ENCODE results near the gene BABAM2.

Gene BABAM2

GRCh38 chr2:28209864-28210263 lies 319.3 kb downstream of the BABAM2 start (continued):
- TF ChIP-seq PRDM1 (tag by site-specific recombination; IDR thresholded peaks at IDR 0.05) (no peak), ZNF221 (tag by site-specific recombination; IDR thresholded peaks at IDR 0.05; ENCODE audit: borderline replicate concordance) (no peak), ZNF112 (tag by site-specific recombination; IDR thresholded peaks at IDR 0.05) (no peak), ZNF324 (tag by site-specific recombination; IDR thresholded peaks at IDR 0.05) (no peak), REPIN1 (tag by site-specific recombination; IDR thresholded peaks at IDR 0.05; ENCODE audit: low read depth) (no peak), ZBTB7A (tag by site-specific recombination; IDR thresholded peaks at IDR 0.05; ENCODE audit: low read depth) (no peak), ZNF639 (tag by site-specific recombination; IDR thresholded peaks at IDR 0.05) (no peak), ZSCAN18 (tag by site-specific recombination; IDR thresholded peaks at IDR 0.05) (no peak)

GRCh38 chr2:28210535-28210934 lies 320.0 kb downstream of the BABAM2 start:
- Histone ChIP-seq H3K9me3 (ENCODE audit: control insufficient read depth, insufficient read depth, low read depth, low read length) (no peaks in the 10 kb centered on the region), H3K4me3 (ENCODE audit: low read depth, low read length) (no peak overlapping the region), H3K27ac (ENCODE audit: extremely low read depth, low read depth, low read length) (no peak overlapping the region), H3K36me3 (ENCODE audit: control insufficient read depth in 2 of 2, insufficient read depth in 1 of 2, low read length in 2 of 2) (no peaks in the 10 kb centered on the region), H3K4me1 (ENCODE audit: control insufficient read depth, insufficient read depth, low read length) (no peaks in the 10 kb centered on the region)
- CTCF ChIA-PET = no interaction called here
- no peak for TF ChIP-seq EGR2 (tag by site-specific recombination; IDR thresholded peaks at IDR 0.05; ENCODE audit: low read depth)
- TF ChIP-seq ZSCAN4 (tag by site-specific recombination; IDR thresholded peaks at IDR 0.05) = no peak
- TF ChIP-seq ZNF10 (tag by site-specific recombination; IDR thresholded peaks at IDR 0.05) = no peak
- no peak for TF ChIP-seq ZNF174 (tag by site-specific recombination; IDR thresholded peaks at IDR 0.05)
- TF ChIP-seq ZNF391 (tag by site-specific recombination; IDR thresholded peaks at IDR 0.05; ENCODE audit: borderline replicate concordance, low read depth) = no peak
- TF ChIP-seq IKZF3 (tag by site-specific recombination; IDR thresholded peaks at IDR 0.05) = no peak
- TF ChIP-seq ZNF623 (tag by site-specific recombination; IDR thresholded peaks at IDR 0.05) = no peak
- TF ChIP-seq WT1 (tag by site-specific recombination; IDR thresholded peaks at IDR 0.05) = no peak
- no peak for TF ChIP-seq ZNF366 (tag by site-specific recombination; conservative IDR thresholded peaks at IDR 0.05)
- TF ChIP-seq FEZF1 (tag by site-specific recombination; IDR thresholded peaks at IDR 0.05) = no peak
- no peak for TF ChIP-seq ZNF211 (tag by site-specific recombination; IDR thresholded peaks at IDR 0.05; ENCODE audit: low read depth)
- TF ChIP-seq ZNF16 (tag by site-specific recombination; IDR thresholded peaks at IDR 0.05; ENCODE audit: low read depth) = no peak
- no peak for TF ChIP-seq ZNF704 (tag by site-specific recombination; IDR thresholded peaks at IDR 0.05)
- no peak for TF ChIP-seq ZNF670 (tag by site-specific recombination; IDR thresholded peaks at IDR 0.05; ENCODE audit: low read depth)
- TF ChIP-seq ZNF624 (tag by site-specific recombination; IDR thresholded peaks at IDR 0.05) = no peak
- no peak for TF ChIP-seq ZNF639 (tag by site-specific recombination; IDR thresholded peaks at IDR 0.05)
- POLR2A ChIA-PET = no interaction called here
